Posterior vena cava (tissue), 2 donors: ENCODE results near the gene PLA2G2C. TPM values are rescaled to one million over a fixed set of nuclear protein-coding genes. Genes with fewer than 3 reads are reported as not detected.

Experiments used
- DNase-seq: peaks from one replicate; pipeline ENCODE4 v3.0.0-alpha.2; 2020; ENCODE audit warnings: low spot score
- intact Hi-C, 2 donors: fragments of 100-400 bp; cut with DNase I; formaldehyde crosslinking; loops; one replicate each; pipeline versions ENCODE4 v1.14.1 to v1.14.2; 2022 to 2023
- total RNA-seq, 2 donors: library from RNA; stranded (reverse); fragmentation: NEBNext Ultra II Directional; extraction: Animal tissue kit (Norgen Biotek cat#: 25700); gene quantifications; one replicate each; pipeline ENCODE4 v1.2.1, GENCODE V29; 2021
- donor health status: DM: yes; HTN: yes; CAD: no.
- donor health status: DM: yes; HTN: yes; CAD: no.

Gene PLA2G2C
- total RNA-seq, 2 donors from 2014 or later, result 0.14 to 0.24 TPM

DNA sequence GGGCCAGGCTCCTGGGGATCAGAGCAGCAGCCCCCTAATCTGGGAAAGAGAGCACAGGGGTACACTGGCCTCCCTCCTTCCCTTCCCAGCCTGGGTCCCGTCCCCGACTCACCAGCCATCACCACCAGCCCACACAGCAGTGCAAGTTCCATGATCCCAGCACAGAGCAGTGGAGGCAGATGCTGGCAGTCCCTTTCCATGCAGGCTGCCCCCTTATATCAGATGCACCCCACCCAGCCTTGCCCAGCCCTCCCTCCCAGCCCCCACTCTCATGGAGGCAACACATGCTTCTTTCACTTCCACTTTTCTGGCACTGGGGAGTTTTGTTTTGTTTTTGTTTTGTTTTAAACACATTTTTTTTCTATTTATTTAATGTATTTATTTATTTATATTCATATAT is 67.0 kb downstream of the PLA2G2C start, which contains the start of gene PLA2G2D:
Gene PLA2G2D (minus strand): TSS at position 190 of the 400 bp plus-strand sequence. CDS start 38 bp downstream, at position 152.
- no peak for DNase-seq
- intact Hi-C loops, result no loop called here

DNA sequence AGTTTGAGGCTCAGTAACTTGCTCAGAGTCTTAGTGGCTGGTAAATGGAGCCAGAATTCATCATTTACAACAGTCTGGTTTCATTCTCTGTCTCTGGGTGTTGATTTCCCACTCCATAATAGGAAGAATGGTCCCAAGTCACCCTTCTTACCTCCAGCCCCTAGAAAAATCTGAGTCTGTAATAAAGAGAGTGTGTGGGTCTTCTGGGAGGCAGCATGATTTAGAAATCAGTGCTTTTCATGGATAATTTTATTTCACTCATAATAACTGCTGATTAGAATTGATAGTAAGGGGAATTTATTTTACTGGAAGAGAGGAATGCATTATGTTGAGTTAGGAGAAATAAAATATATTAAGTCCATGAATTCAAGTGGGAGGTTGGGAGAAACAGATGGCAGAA is 69.1 kb downstream of the PLA2G2C start:
- no peak for DNase-seq
- intact Hi-C loops, result no loop called here

DNA sequence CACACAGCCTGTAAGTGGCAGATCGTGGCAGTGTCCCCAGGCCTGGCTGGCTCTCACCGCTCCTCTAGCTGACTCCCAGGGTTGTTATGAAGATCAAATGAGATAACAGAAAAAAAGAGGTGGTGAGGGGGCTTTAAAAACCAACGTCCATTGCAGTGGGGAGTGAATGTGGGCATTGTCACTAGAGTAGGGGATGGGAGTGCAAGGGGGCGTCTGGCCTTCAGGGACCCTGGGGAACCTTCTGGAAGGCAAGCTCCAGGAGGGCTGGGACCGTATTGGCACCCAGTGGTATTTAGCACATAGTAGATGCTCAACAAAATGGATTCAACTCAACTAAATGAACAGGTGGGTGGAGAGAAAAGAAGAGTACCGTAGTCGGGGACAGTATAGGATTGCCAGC is 70.4 kb downstream of the PLA2G2C start:
- intact Hi-C loops, result no loop called here
- DNase-seq, result no peak

DNA sequence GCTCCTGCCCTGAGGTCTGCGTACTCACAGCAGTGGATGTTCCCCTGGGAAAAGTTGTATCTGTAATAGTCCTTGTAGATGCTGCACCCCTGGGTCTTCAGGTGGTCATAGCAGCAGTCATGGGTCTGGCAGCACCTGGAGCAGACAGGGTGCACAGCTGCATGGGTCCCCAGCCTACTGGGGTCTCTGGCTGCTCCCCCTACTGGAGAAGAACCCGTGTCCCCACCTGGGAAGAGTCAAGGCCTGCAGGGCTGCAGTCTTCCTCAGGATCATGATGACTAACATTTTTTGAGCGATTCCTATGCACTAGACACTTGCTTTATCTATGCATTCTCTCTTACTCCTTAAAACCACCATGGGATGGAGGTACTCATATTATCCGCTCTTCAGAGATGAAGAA is 70.8 kb downstream of the PLA2G2C start:
- DNase-seq, result no peak
- intact Hi-C loops, result no loop called here

DNA sequence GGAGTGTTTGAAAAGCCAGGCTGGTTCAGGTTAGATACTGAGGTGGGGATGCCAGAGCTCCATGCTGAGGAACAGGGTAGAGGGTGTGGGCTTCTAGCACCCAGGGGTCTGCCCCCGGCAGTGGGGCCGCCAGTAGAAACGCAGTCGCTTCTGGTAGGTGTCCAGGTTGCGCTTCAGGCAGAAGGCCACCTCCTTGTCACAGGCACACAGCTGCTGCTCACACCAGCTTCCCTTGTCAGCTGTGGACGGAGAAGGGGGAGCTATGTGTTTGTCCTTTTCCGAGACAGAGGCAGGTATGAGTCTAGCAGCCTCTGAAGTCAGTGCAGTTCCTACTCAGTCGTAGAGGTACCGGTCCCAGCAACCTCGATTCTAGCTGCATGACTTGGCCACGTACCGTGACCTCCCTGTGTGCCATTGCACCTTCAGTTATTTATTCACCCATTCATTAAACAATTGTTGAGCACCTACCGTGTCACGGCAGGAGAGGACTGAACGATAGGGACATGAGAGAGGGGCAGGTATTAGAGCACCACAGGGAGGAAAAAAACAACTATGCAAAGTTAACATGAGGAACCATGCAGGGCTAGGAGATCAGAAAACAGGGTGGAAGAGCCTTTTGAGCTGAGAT is 72.2 kb downstream of the PLA2G2C start:
- peak; percentile 41 for DNase-seq
- intact Hi-C loops, result loop anchor here in 1 of 2 donors (1.0 kb wide), 1 partner anchor 27 kb away; no protein-coding TSS in a partner anchor

Other genes with a start within 250 kb of the PLA2G2C start
- 1,000 to 10,000 TPM in 1 of 2 donors, 100 to 1,000 TPM in 1; 310 to 2,023 TPM for gene PLA2G2A, start 206.9 kb downstream of the PLA2G2C start, total RNA-seq
- gene PLA2G5, start 116.3 kb downstream of the PLA2G2C start, total RNA-seq, result 1 to 10 TPM; 6.7 to 9.8 TPM
- gene PLA2G2D, start 67.0 kb downstream of the PLA2G2C start, total RNA-seq, result not detected
- not detected for gene PLA2G2F, start 47.2 kb downstream of the PLA2G2C start, total RNA-seq
- gene UBXN10, start 422 bp downstream of the PLA2G2C start, total RNA-seq, result under 1 TPM; 0.29 to 0.60 TPM
- gene VWA5B1, start 104.4 kb upstream of the PLA2G2C start, total RNA-seq, result not detected